ENCODE results near the gene ARFIP2. TPM values are rescaled to one million over a fixed set of nuclear protein-coding genes. Genes with fewer than 3 reads are reported as not detected.

The ARFIP2 gene
- total and polyA plus RNA-seq, 10 of the 15 experiments (the other 5 are each of a cell fraction or from before 2014, with no cell fraction given) = 11.7 to 59.8 (median 48.0) TPM

DNA sequence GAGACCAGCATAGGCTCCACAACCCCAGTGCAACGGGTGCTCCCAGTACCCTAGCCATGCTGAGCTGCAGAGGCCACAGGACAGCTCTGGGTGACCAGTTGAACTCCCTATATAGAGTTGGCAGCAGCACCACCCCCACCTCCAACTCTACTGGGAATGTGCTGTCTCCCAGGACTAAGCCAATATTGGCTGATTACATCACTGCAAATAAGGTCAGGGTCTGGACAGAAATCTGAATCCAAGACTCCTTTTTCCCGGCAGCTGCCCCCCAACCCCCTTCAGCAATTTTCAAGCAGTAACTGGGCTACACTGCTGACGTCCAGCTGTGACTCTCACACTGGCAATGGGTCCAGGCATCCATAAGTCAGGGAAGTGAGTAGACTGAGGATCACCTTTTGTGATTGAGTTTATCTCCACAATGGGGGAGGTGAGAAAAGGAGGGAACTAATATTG lies 40.2 kb downstream of the ARFIP2 start, which contains the start of gene HPX:
Gene HPX (minus strand): TSS at position 82 of the 453 bp plus-strand sequence. CDS start 24 bp downstream, at position 58.
- in situ Hi-C loops (cut with MboI) (loop anchor here (5.0 kb wide), 1 partner anchor 59 kb away; no protein-coding TSS in a partner anchor), intact Hi-C loops (cut with micrococcal nuclease; ENCODE audit: unreplicated experiment) (no loop called here)
- ATAC-seq = no peak
- FAIRE-seq = no peak
- RAD21 ChIA-PET (ENCODE audit: unreplicated experiment) = interaction anchor here (1.3 to 14.2 kb wide), 3 partner anchors 51 to 85 kb away, joined by 3 to 305 read pairs (median 4); partner anchors contain the start of gene SMPD1
- DNase-seq (ENCODE audit: low read depth, low spot score) = no peak
- Histone ChIP-seq H3K36me3 (ENCODE audit: control insufficient read depth in 2 of 2, insufficient read depth in 2 of 2, low read length in 1 of 2) (no peaks in the 10 kb centered on the region), H4K20me1 (ENCODE audit: control insufficient read depth, insufficient read depth) (no peaks in the 10 kb centered on the region), H3K9ac (ENCODE audit: control insufficient read depth, insufficient read depth, low read length) (no peak within 1 kb of the TSS), H3K27me3 (replicated peaks in 1 of 2; ENCODE audit: control insufficient read depth in 2 of 2, insufficient read depth in 2 of 2, low read length in 1 of 2) (no peaks in the 10 kb centered on the region), H3K4me3 (no peak within 1 kb of the TSS), H3K9me3 (replicated peaks; ENCODE audit: control insufficient read depth, insufficient read depth, low read length) (no peaks in the 10 kb centered on the region), H3K4me1 (ENCODE audit: control insufficient read depth, insufficient read depth, low read length) (peaks cover 4% of the 10 kb centered on the region), H3K27ac (ENCODE audit: control insufficient read depth, insufficient read depth) (no peak within 1 kb of the TSS), H3K4me2 (ENCODE audit: control insufficient read depth, insufficient read depth) (no peak within 1 kb of the TSS), H3K79me2 (ENCODE audit: control insufficient read depth, insufficient read depth, low read length) (no peaks in the 10 kb centered on the region), H2AFZ (ENCODE audit: control insufficient read depth, low read depth, low read length) (no peak within 1 kb of the TSS)
- SMC1A ChIA-PET (ENCODE audit: uncharacterized antibody, unreplicated experiment) = interaction anchor here (0.6 to 12.8 kb wide), 9 partner anchors 11 to 1835 kb away, joined by 3 to 293 read pairs (median 3); no protein-coding TSS in a partner anchor
- POLR2A ChIA-PET = no interaction called here
- WGBS (ENCODE audit: insufficient coverage, insufficient replicate concordance, low lambda C conversion rate, missing lambda C conversion rate) = 76% methylated on average over 3 of the region's 3 CpGs
- CTCF ChIA-PET = interaction anchor here (0.6 to 17.4 kb wide), 8 partner anchors 29 to 265 kb away, joined by 3 to 560 read pairs (median 5); no protein-coding TSS in a partner anchor
- no TSS peak for BruUV-seq (replicated peaks)
- TF ChIP-seq, protein P1, sequence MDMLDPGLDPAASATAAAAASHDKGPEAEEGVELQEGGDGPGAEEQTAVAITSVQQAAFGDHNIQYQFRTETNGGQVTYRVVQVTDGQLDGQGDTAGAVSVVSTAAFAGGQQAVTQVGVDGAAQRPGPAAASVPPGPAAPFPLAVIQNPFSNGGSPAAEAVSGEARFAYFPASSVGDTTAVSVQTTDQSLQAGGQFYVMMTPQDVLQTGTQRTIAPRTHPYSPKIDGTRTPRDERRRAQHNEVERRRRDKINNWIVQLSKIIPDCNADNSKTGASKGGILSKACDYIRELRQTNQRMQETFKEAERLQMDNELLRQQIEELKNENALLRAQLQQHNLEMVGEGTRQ (IDR thresholded peaks at IDR 0.05; ENCODE audit: borderline replicate concordance, low read depth, low read length) = no peak
- TF ChIP-seq MTA2 (IDR thresholded peaks at IDR 0.05; ENCODE audit: low read depth) (no peak), ESRRA (IDR thresholded peaks at IDR 0.05; ENCODE audit: low read length) (no peak), NR2F1 (conservative IDR thresholded peaks at IDR 0.05) (no peak), RAD51 (IDR thresholded peaks at IDR 0.05) (no peak), MEF2B (IDR thresholded peaks at IDR 0.05; ENCODE audit: partially characterized antibody, poor library complexity, severe bottlenecking) (no peak), ZNF622 (IDR thresholded peaks at IDR 0.05) (no peak)
- TF ChIP-seq, protein P2, sequence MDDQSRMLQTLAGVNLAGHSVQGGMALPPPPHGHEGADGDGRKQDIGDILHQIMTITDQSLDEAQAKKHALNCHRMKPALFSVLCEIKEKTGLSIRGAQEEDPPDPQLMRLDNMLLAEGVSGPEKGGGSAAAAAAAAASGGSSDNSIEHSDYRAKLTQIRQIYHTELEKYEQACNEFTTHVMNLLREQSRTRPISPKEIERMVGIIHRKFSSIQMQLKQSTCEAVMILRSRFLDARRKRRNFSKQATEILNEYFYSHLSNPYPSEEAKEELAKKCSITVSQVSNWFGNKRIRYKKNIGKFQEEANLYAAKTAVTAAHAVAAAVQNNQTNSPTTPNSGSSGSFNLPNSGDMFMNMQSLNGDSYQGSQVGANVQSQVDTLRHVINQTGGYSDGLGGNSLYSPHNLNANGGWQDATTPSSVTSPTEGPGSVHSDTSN (IDR thresholded peaks at IDR 0.05; ENCODE audit: insufficient replicate concordance, low read depth, low read length) = no peak

All from GM12878 (cell line).